ENCODE results near the gene EARS2.
"Not testable (repeated sequence)": the region's sequence is repeated elsewhere in the genome, so short reads cannot be mapped to it uniquely, and the experiment has no call there.

The EARS2 gene

DNA sequence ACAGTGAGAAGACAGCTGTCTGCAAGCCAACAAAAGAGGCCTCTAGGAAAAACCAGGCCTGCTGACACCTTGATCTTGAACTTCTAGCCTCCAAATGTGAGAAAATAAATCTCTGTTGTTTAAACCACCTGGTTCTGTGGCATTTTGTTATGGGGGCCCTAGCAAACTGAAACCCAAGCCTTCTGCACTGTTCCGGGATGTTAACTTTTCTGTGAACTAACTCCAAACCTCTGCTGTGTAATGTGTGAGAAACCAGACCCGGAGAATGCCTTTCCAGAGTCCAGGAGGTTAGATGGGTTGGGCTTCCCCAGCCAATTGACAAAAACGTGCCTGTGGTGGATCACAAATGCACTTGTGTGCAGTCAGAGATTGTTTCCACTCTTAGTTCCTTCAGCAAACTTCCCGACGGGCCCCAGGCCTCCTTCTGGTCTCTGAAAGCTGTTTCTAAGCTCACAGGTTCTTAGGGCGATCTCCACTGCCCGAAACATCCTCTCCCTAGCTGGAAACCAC lies 33.2 kb downstream of the EARS2 start:
- DNase-seq, result no peak

DNA sequence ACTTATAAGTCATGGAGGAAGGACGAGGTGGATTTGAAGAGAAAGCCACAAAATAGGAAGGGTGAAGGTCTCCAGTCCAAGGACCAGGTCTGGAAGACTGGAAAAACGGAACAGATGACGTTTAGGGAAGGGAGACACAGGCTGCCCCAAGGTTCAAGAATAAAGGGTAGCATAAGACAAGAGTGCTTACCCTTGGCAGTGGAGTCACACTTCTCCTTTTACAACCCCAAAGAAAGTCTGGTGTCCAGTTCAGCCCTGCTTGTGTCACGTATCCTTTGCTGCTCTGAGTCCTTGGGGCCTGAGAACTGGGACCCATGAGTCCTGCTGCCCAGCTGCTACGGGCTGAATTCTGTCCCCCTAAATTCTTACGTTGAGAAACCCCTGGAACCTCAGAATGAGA lies 33.8 kb downstream of the EARS2 start:
- no peak for DNase-seq

DNA sequence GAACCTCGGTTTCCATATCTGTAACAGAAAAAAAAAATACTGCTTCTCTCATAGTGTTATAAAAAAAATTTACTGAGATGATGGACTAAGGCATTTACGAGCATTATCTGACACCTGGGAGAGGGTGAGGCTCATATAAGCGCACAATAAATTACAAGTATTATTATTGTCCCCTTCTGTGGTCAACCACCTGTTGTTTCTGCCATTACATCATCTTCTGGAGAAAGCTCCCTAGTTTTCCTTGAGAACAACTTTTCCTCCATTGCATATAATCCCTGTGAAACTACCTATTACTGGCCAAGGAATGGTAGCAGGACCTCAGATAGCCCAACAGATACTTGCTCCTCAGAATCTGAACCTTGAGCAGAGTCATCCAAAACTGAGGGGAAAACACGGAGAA lies 35.2 kb downstream of the EARS2 start:
- no peak for DNase-seq

DNA sequence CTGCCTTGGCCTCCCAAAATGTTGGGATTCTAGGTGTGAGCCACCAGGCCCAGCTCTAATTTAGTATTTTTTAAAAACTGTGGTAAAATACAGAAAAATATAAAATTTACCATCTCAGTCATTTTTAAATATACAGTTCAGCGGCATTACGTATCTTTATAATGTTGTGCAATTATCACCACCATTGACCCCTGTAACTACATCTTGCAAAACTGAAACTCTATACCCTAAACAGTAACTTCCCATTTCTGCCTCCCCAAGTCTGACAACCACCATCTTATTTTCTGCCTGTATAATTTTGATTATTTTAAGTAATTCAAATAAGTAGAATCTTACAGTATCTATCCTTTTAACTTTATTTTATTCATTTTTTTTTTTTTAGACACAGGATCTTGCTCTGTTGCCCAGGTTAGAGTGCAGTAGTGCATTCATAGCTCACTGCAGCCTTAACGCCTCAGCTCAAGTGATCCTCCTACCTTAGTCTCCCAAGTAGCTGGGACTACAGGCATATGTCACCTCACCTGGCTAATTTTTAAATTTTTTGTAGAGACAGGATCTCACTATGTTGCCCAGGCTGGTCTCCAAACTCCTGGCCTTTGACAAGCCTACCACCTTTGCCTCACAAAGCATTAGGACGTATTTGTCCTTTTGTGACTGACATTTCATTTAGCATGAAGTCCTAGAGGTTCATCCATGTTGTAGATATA lies 36.0 kb downstream of the EARS2 start:
- no peak for DNase-seq

DNA sequence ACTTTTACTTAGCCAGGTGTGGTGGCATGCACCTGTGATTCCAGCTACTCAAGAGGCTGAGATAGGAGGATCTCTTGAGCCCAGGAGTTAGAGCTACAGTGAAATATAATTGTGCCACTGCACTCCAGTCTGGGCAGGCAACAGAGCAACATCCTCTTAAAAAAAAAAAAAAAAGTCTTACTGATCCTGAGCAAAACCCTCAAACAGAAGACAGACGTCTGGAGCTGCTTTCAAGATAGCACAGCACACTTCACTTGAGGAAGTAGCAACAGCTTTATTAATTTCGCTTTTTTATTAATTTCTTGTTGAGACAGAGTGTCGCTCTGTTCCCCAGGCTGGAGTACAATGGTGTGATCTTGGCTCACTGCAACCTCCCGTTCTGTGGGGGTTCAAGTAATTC lies 36.6 kb downstream of the EARS2 start:
- no peak for DNase-seq

DNA sequence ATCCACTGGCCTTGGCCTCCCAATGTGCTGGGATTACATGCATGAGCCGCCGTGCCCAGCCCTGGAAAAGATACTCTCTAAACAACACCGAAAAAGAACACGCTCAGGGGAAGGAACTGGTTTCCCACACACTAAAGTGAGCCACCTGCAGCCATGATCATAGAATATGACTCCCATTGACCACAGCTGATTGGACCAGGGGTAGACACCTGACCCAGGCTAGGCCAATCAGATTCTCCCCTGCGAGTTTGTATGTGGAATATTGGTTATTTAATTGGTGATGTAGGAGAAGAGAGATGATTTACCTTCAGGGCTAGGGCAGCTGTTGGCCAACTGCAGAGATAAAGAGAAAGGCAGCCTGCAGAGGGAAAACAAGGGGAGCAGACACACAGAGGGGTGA lies 37.9 kb downstream of the EARS2 start:
- DNase-seq, result no peak

DNA sequence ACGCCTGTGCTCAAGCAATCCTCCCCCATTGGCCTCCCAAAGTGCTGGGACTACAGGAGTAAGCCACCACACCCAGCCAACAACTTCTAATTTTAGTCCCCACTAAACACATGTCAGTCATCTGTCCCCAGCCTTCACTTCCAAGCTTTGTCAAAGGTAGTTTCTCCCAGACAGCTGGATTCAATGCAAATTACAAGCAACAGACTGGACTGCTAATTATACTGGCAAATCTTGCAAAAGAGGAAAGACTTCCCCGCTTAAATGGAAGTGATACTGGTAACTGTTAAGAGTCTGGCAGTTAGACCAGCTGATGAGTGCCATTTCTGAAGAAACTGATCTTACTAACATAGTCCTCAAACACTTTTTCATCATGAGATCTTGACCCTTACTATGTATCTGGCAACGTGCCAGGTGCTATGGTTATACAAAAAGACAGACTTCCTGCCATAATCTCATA lies 38.7 kb downstream of the EARS2 start:
- no peak for DNase-seq

DNA sequence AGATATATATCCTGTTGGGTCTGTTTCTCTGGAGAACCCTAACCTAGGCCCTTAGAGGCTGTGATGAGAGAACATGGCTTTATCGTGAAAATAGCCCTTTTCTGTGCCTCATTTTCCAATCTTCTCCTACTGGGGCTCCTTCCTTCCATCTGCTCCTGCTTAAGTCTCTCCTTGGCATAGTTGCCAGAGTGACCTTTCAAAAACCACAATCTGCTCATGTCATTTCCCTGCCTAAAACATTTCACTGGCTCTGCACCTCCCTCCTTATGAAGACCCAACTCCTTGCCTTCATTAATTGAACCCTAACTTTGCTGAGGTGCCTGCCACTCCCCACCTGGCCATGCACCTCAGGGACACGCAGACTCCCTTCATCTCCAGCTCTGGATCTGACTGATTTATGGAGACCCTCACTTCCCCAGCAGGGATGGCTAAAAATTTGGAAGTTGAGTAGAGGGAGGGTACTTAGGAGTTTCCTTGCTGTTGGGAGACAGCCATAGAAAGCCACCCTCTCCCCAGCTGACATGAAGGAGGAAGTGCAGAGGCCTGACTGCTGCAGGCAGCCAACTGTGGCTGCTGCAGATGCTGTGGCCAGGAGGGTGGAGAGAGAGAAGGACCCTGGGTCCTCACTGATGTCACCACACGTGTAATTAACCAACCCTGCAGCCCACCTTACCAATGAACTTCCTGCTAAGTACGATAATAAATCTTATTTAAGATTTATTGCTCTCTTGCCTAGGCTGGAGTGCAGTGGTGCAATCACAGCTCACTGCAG lies 40.6 kb downstream of the EARS2 start:
- no peak for DNase-seq

DNA sequence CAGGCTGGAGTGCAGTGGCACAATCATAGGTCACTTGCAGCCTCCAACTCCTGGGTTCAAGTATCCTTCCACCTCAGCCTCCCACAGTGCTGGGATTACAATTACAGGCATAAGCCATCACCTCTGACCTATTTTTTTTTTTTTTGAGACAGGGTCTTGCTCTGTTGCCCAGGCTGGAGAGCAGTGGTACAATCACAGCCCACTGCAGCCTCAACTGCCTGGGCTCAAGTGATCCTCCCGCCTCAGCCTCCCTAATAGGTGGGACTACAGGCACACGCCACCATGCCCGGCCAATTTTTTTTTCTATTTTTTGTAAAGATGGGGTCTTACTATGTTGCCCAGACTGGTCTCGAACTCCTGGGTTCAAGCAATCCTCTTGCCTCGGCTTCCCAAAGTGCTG lies 41.3 kb downstream of the EARS2 start:
- no peak for DNase-seq

DNA sequence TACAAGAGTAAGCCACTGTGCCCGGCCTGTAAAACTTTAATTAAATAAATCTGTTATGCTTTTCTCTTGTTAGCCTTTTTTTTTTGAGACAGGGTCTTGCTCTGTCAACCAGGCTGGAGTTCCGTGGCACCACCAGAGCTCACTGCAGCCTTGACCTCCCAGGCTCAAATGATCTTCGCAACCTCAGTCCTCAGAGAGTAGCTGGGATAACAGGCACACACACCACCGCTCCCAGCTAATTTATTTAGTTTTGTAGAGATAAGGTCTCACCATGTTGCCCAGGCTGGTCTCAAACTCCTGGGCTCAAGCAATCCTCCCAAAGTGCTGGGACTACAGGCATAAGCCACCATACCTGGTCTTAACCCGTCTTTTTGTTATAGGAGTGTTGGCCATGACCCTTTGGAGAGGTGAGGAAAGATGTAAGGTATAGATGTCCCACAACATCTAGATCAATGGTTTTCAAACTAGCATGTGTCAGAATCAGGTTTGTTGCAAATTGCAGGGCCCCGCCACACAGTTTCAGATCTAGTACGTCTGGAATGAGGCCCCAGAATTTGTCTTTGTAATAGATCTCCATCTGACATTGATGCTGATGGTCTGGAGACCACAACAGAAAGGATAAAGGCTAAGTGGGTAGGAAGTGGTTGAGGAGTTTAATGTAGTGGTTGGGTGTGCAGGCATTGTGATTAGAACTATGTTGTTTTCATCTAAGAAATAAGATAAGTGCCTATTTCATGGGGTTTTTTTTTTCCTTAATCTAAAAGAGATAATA lies 42.6 kb downstream of the EARS2 start:
- DNase-seq, result no peak

DNA sequence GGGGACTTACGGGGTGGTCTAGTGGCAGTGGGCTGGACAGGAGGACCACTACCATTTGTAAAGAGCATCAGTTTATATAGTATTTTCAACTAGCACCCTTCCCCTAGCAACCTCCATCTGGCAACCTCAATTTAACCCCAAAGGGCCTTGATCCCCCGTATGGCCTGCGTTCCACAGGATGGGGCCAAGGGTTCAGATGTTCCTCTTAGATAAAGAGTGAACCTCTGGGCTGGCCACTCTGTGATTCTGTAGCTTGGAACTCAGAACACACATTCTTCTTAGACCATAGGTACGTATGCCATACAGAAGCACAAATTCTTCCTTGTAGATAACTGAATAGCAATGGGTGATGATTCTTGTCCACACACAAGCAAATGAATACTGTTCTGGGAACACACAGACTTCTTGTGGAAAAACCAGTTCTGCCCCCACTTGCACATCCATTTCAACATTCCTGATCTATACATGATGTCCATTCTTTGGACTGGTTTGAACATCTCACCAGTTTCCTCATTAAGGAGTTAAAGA lies 44.9 kb downstream of the EARS2 start:
- DNase-seq, result no peak

DNA sequence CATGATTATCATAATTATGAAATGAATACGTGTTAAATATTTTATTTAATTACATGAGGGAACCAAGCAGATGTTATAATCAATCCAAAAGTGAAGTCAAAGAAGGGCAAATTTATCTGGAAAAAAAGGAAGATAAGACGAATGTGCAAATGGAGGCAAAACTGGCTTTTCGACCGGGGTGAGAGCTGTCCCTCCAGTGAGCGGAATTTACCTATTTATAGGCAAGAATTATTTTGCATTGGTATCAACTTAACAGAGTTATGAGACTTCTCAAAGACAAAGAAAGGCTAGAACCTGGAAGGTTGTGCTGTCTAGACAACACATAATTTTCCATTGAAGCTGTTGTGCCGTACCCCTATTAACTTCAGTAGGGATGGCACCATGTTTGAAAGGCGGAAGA lies 45.4 kb downstream of the EARS2 start:
- no peak for DNase-seq

DNA sequence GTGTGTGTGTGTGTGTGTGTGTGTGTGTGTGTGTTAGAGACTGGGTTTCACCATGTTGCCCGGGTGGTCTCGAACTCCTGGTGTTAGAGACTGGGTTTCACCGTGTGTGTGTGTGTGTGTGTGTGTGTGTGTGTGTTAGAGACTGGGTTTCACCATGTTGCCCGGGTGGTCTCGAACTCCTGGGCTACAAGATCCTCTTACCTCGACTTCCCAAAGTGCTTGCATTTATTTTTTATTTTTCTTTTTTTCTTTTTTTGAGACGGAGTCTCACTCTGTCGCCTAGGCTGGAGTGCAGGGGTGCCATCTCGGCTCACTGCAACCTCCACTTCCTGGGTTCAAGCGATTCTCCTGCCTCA lies 46.3 kb downstream of the EARS2 start:
- DNase-seq, result not testable (repeated sequence)

DNA sequence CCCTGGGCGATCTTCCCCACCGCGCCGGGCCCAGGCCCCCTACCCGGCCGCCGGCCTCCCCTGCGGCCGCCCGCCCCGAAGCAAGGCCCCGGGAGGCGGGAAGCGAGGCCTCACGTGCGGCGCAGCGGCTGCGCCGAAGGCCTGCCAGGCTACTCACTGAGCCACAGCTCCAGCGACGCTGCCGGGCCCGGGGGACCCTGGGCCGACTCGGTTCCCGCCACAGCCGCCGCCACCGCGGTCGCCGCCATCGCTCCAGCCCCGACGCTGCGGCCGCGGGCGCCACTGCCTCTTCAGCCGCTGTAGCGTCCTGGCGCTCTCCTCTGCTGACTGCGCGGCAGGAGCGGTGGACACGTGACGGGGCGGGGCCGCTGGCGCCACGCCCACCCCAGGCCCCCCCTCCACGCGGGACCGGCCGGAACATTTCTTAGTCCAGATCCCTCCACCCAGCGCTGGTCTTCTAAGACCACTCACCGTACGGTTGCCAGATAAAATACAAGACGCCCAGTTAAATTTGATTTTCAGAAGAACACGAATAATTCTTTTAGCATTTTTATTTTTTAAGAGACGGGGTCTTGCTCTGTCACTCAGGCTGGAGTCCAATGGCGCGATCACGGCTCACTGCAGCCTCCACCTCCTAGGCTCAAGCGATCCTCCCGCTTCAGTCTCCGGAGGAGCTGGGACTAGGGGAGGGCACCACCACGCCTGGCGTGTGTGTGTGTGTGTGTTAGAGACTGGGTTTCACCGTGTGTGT lies 46.8 kb downstream of the EARS2 start, which contains the start of gene GGA2:
Gene GGA2, minus strand, starts transcription at position 331 of the 751 bp plus-strand sequence. Its CDS starts 83 bp downstream, at position 248.
- DNase-seq, result peak; percentile 79

DNA sequence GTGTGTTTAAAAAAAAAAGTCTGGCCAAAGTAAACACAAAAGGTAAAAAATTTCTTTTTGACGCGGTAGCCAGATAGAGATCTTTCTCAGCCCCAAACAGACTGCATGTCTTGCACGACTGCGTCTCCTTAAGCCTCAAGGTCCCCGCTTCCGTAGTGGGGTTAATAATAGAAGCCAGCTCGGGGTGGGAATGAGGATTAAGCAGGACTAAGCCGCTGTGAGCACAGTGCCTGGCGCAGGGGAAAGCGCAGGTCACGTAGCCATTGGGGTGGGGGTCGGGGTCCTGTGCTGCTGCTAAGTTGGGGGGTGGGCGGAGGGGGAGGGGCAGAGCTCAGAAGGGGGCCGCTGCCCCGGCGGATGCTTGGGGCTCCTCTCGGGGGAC lies 47.4 kb downstream of the EARS2 start:
- no peak for DNase-seq

DNA sequence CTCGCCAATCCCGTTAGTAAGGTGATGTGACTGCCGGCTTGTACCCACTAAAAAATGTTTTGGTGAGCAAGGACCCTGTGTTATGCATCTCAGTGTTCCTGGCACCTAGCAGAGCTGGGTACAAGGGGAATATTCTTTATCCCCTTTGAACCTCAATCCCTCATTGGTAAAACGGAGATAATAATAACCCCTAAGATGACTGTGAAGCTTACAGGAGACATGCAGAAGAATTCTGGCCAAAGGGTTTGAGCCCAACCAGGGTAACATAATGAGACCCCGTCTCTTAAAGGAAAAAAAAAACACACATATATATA lies 47.8 kb downstream of the EARS2 start:
- no peak for DNase-seq

DNA sequence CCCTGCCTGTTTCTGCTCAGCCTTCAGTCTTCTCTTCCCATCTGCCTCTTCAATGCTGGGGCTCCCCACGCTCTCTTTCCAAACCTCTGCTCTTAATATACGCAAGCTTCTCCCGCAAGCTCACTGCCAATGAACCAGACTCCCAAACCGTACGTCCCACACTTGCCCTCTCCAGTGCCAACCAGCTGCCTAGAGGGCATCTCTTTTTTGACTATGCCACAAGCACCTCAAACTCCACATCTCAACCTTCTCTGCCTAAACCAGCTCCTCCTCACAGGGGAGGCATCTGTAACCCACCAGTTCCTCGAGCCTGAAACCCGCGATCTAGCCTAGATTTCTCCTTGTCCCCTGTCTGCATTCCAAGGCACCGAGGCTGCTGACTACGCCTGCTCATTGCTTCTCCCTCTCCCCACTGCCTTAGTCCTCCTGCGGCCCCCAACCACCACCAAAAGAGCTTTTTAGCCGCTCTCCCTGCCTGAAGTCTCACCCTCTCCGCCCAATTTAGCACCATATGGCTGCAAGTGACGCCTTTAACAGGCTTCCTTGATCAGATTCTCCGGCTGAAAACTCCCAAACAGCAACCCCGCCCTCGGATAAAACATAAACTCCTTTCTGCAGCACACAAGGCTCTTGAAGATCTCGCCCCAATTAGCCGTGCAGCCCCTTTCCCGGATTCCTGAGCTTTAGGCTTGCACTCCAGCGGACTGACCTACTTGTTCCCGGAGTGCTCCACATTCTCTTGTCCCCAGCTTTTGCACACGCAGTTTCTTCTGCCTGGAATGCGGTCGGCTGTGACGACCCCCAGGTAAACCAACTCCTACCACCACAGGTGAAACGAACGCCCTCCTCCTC lies 48.3 kb downstream of the EARS2 start:
- no peak for DNase-seq

DNA sequence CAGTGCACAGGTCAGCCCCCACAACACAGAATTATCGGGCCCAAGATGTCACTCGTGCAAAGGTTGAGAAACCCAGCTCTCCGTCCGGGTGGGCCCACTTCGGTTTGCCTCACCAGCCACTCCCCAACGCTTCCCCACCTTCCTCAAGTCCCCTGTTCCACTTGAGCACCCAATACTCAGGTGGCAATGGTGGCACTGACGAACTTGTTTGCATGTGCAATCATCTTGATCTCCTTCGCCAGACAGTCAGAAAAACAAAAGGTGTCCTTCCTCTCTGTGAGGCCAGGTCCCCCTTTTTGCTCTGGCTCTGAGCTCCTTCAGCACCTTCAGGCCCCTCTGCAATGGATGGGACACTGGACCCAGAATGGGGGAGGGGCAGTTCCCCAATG lies 50.5 kb downstream of the EARS2 start:
- no peak for DNase-seq

DNA sequence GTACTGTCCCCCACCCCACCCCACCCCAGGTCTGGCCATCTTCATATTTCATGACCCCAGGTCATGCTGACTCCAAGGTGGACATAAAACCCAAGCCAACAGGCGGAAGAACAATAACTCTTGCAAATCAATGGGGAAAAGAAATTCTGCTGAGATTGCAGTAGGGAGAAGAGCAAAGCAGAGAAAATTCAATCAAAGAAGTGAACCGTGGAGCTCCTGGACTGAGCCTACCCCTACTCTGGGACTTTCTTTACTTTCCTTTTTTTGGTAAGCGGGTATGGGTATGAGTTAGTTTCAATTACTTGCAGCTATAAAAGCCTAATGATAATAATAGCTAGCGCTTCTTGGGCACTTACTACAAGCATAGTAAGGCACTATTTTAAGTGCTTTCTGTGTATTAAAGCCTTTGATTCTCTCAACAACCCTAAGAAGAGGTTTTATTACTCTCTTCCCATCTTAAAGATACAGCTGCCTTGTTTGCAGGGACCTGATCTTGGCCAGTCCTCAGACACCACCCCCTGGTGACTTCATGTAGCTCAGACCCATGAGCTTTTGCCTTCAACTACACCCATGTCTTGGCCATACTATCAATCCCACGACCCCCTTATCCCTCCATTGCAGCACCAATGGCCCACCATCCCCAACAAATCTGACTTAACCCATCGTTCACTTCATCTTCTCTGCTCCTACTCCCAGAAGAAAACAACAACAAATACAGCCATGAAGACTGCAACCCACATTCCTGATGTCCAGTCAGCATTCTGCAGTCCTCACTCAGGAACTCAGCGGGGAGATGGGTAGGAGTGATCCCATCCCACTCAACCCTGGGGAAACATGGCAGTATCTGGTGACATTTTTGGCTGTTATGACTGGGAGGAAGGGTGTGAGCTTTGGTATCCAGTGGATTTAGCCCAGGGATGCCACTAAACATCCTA lies 51.2 kb downstream of the EARS2 start:
- DNase-seq, result no peak

DNA sequence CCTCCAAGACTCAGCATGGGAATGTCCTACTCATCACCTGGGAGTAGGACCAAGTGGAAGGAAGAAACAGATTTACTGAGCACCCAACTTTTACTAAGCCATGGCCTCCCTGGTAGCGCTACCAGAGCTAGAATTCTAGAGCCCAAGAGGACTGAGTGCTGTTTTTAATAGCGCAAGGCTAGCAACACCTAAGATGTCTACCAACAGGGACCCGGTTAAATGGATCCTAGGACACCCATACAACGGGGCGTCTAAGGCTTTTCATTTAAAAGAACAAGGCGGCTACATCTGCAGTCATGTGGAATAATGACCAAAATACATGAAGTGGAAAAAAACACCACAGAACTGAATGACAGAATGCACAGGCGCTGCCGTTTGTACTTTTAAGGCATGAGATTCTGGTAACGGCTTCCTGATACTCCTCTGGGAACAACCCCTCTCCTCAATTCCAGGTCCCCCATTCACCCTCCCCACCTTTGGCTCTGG lies 51.9 kb downstream of the EARS2 start:
- no peak for DNase-seq
